HuH-7 (cell line): ENCODE data around the gene GAL3ST2.
A peak's percentile ranks its signal among the peaks of the same experiment; 100 is the strongest.

Source experiments
- DNase-seq: peaks from one replicate; pipeline ENCODE4 v3.0.0; 2011; ENCODE audit warnings: low spot score

GAL3ST2 gene

DNA sequence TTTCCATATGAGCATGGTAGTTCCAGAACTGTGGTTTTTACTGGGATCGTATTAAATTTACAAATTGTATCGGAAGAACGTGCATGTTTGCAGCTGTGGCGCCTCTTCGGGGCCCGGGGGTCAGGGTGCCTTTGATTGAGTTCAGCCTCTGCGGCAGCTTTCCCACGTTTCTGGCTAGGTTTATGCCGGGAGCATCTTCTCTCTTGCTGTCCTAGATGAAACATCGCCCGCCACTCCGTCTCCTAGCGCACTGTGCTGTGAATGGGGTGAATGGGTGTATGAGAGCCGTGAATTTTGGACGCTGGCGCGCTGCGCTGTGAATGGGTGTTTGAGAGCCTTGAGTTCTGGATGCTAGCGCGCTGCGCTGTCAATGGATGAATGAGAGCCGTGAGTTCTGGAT lies 69.8 kb downstream of the GAL3ST2 start:
- no peak for DNase-seq

DNA sequence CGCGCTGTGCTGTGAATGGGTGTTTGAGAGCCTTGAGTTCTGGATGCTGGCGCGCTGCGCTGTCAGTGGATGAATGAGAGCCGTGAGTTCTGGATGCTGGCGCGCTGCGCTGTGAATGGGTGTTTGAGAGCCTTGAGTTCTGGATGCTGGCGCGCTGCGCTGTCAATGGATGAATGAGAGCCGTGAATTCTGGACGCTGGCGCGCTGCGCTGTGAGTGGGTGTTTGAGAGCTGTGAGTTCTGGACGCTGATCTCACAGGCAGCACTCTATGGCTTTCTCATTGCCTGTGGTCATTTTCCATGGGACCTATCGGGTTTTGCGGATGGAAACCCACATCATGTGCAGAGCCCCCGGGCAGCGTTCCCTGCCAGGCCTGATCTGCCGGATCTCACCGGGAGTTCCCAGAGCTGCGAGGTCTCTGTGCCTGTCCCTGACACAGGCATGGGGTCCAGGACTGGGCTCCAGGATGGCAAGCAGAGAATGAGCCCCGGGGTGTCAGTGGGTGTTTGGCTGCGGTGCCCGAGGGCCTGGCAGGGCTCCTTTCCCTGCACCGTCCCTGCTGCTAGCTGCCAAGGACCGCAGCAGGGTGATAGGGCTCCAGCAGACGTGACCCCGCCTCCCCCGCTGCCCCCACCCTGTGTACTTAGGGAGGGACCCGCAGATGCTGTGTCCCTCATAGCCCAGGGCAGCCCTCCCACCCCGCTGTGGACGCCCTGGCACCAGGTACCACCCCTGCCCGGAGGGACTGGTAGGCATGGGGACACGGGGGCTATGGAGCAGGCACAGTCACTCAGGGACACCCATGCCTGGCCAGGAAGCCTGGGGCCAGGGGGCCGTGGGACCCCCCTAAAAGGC lies 72.4 kb downstream of the GAL3ST2 start:
- DNase-seq: no peak

DNA sequence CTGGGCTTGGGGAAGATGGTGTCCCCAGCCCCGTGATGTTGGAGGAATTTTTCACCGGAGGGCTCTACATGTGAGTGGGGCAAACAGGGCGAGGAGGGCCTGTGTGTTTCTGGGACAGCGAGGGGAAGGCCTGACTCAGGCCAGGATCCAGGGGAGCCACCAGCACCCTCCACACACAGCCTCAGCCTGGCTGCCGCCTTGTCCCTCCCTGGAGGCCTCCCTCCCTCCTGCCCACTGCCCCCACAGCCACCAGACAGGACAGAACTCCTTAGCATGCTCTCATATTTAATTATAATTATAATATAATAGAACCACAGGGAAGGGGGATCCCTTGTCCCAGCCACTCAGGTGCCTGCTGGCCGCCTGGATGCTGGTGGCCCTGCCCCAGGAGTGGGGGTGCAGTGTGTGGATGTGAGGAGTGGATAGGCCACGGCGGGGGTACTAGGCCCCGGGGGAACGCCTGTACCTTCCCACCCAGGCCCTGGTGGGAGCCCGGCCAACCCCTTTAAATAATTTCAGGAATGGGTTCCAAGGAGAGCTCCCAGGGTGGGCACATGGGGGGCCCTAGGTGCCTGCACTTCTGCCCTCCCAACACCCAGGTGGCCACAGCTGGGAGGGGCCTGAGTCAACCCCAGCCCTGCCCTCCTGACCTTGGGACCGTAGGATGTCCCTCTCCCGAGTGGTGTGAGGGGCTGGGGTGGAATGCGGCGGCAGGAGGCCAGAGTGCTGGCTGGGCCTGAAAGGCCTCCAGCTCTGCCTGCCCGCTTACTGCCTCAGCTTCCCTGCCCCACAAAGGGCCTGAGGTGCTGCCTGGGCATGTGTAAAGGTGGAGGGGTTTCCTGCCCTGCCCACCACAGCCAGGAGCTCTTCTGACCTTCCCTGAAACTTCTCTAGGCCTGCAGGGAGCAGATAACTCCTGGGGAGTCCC lies 73.3 kb downstream of the GAL3ST2 start:
- DNase-seq: peak; percentile 14

DNA sequence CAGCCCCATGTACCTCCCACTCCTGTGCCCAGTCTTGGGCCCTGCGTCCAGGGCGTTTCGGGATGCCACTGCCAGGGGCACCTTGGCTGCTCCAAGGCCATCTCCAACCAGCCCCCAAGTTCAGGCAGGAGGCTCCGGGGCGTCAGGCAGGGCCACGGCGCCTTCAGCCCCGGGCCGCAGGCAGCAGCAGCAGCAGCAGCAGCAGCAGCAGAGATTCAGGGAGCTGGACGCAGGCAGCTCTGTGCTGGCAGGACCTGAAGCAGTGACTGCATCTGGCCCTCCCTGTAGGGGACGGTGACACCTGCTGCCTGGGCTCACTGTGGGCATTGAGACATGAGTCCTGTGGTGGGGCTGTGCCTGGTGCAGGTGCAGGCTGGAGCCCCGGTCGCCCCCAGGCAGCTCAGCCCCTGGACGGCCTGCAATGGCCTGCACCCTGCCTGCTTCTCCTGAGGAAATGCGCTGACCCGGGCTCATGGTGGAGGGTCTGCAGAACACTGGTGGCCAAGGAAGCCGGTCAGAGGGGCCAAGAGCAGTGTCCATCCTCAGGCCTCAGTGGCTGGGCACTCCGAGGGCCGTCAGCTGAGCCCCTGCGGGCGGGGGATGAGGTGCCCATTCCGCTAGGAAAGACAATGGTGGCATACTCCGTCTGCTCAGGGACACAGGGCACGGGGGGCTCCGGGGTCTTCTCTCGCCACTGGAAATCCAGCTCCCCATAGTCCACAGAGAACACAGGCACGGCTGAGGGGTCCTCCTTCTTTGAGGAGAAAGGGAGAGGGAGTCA lies 74.1 kb downstream of the GAL3ST2 start:
- peak; percentile 12 for DNase-seq

DNA sequence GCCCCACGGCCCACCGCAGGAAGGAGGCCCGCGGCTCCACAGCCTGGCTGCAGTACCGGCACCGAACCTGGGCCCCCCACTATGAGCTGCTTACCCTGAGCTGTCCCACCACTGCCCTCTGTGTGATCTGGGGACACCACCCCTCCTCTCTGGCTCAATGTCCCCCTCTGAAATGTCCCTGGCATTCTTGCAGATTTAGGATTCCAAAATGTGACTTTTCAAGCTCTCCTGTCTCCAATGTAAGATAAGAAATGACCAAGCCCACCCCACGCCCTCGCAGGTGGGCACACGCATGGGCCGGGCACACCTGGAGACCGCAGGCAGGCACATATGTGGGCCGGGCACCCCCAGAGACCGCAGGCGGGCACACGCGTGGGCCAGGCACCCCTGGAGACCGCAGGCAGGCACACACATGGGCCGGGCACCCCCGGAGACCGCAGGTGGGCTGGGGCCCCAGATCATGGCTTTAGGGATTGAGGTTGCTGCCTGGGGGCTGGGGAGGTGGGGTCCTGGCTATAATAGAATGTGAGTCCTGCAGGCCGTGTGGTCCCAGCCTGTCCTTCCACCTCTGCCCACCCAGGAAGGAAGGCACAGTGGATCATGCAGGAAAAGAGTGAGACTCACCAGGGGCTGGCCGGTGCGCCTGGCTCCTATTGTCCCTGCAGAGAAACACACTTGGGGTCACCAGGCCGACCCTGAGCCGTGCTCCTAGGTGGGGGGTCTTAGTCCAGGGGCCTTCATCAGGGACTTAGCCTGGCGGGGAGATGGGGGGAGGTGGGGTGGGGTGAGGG lies 74.9 kb downstream of the GAL3ST2 start:
- no peak for DNase-seq

DNA sequence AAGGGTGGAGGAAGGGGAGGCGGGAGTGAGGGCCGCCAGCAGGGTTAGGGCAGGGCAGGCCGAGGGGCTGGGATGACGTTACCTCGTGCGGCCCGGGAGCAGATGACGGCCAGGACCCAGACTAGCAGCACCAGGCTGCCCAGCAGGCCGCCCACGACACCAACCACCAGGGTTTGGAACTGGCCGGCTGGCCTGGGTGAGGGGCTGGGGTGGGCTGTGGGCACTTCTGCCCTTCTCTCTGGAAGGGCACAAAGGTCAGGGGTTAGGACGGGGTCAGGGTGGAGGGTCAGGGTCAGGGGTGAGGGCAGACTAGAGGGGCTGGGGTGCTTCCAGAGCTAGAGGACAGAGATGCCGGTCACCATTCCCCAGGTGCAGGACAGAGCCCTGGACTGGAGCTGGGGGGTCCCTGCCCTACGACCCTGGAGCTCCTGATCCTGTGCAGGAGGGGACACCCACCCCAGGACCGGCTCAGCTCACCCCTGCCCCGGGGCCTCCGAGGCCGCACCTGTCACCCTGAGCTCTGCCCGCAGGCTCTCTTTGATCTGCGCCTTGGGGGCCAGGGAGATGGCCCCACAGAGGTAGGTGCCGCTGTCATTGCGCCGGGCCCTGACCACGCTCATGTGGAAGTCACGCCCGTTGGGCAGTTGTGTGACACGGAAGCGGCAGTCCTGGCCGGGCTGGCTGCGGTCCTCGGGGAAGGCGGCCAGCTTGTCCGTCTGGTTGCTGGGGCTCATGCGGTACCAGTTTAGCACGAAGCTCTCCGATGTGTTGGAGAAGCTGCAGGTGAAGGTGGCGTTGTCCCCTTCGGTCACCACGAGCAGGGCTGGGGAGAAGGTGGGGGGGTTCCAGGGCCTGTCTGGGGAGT lies 75.7 kb downstream of the GAL3ST2 start:
- DNase-seq: no peak

DNA sequence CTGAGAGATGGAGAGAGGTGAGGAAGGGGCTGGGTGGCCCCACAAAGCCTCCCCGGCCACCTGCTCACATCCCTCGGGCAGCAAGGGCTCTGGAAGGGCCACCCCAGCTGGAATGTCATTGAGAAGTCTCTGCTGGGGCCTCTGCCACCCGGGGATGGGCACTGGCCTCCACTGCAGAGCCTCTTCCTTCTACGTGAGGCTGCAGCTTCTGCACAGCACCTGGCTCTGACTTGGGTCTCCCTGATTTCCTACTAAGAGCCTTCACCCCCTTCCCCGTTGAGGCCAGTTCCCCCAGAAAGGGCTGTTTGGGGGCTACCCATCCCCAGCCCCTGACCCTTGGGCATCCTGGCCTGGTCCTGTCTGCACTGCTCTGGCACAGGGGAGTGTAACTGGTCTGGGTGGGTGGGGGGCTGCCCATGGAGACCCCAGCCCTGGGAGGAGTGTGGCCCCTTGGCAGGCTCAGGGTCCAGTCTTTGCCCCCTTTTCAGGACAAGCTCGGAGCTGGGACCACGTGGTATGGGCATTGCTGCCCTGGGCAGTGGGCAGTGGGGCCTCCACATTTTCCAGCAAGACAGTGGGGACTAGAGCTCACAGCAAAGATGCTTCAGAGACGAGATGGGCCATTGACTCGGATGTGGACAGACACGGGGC lies 76.5 kb downstream of the GAL3ST2 start:
- DNase-seq: no peak
